ENCODE data around the gene GPBAR1.
A peak's percentile ranks its signal among the peaks of the same experiment; 100 is the strongest.
"Not testable (repeated sequence)": the region's sequence is repeated elsewhere in the genome, so short reads cannot be mapped to it uniquely, and the experiment has no call there.

The GPBAR1 gene

DNA sequence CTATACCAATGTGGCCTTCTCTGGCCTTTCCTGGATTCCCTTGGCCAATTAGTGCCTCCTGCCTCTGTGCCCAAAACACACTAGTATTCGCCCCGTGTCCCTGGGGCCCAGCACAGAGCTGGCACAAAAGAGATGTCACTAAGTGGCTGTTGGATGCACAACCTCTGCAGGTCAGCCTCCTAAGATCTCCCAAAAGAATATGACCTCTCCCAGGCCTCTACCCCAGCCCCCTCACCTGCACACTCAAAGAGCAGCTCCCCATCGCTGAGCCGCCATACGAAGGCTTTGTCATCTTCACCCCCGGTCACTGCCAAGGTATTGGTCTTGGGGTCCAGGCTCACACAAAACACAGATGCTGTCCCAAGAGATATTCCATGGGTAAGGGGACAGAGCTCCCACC lies 6.4 kb downstream of the GPBAR1 start:
- no peaks in the 10 kb centered on the region for H3K27me3 Mint-ChIP-seq
- ATAC-seq (ENCODE audit: low read depth) = no peak
- peaks cover 19% of the 10 kb centered on the region for H3K36me3 Mint-ChIP-seq
- H3K27ac Mint-ChIP-seq = no peak overlapping the region
- no peaks in the 10 kb centered on the region for H3K9me3 Mint-ChIP-seq
- H3K4me1 Mint-ChIP-seq = peaks cover 32% of the 10 kb centered on the region
- H3K4me3 Mint-ChIP-seq = no peak overlapping the region
- no peak for DNase-seq (ENCODE audit: low spot score in 2 of 2)

GRCh38 chr2:218269900-218270720 lies 9.3 kb downstream of the GPBAR1 start, which contains the start of the genes AAMP and PNKD:
AAMP (minus strand) TSS chr2:218270137; CDS start chr2:218270086, 51 bp downstream.
PNKD (plus strand) TSS chr2:218270519; CDS start chr2:218270536, 17 bp downstream.
- Mint-ChIP-seq H3K27ac (peak within 1 kb of the TSS; percentile 95), H3K36me3 (peaks cover 29% of the 10 kb centered on the region), H3K4me3 (peak within 1 kb of the TSS; percentile 93), H3K9me3 (no peaks in the 10 kb centered on the region), H3K4me1 (peaks cover 45% of the 10 kb centered on the region), H3K27me3 (no peaks in the 10 kb centered on the region)
- ATAC-seq (ENCODE audit: low read depth) (peak; percentile 83), DNase-seq (ENCODE audit: low spot score in 2 of 2) (peak; percentile 99 to 100)

- ATAC-seq (ENCODE audit: low read depth) (no peak), DNase-seq (ENCODE audit: low spot score in 2 of 2) (no peak)
- Mint-ChIP-seq H3K27me3 (no peaks in the 10 kb centered on the region), H3K36me3 (peaks cover 29% of the 10 kb centered on the region), H3K9me3 (no peaks in the 10 kb centered on the region), H3K4me1 (peaks cover 44% of the 10 kb centered on the region), H3K27ac (no peak overlapping the region), H3K4me3 (peak overlapping the region; percentile 93)
Measured at GRCh38 chr2:218270721-218271486, 10.1 kb downstream of the GPBAR1 start.

GRCh38 chr2:218271487-218271797 lies 10.6 kb downstream of the GPBAR1 start:
- ATAC-seq (ENCODE audit: low read depth) = no peak
- no peaks in the 10 kb centered on the region for H3K27me3 Mint-ChIP-seq

GRCh38 chr2:218271865-218272530 lies 11.2 kb downstream of the GPBAR1 start:
- Mint-ChIP-seq H3K4me1 (peaks cover 44% of the 10 kb centered on the region), H3K36me3 (peaks cover 34% of the 10 kb centered on the region), H3K27me3 (no peaks in the 10 kb centered on the region), H3K4me3 (peak overlapping the region; percentile 93), H3K27ac (peak overlapping the region; percentile 28), H3K9me3 (no peaks in the 10 kb centered on the region)
- DNase-seq (ENCODE audit: low spot score in 2 of 2) = no peak
- no peak for ATAC-seq (ENCODE audit: low read depth)

More at GRCh38 chr2:218271487-218271797, 10.6 kb downstream of the GPBAR1 start:
- no peaks in the 10 kb centered on the region for H3K9me3 Mint-ChIP-seq
- H3K36me3 Mint-ChIP-seq = peaks cover 29% of the 10 kb centered on the region
- H3K27ac Mint-ChIP-seq = no peak overlapping the region
- no peak for DNase-seq (ENCODE audit: low spot score in 2 of 2)
- H3K4me3 Mint-ChIP-seq = peak overlapping the region; percentile 93
- H3K4me1 Mint-ChIP-seq = peaks cover 42% of the 10 kb centered on the region

DNA sequence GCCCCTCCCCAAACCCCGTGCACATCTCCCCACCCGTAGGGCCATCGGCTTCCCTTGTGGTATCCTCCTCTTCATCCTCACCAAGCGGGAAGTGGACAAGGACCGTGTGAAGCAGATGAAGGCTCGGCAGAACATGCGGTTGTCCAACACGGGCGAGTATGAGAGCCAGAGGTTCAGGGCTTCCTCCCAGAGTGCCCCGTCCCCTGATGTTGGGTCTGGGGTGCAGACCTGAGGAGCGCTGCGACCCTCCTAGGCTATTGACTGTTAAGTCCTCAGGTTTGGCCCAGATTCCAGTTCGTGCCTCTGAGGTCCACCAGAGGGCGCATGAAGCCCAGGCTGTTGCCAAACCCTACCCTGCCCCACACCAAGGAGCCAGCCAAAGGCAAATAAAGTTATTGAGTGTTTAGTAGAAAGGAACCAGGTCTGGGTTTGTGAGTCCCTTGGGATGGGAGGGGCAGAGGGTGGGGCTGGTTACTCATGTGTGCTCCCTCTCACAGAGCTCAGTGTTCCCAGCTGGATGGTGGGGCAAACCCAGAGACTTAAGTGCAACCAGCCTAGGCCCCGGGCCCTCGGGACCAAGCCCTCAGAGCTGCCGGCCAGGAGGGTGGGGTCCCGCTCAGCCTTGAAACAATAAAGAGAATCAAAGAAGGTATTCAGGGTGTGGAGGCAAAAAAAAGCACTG lies 11.9 kb downstream of the GPBAR1 start:
- DNase-seq (ENCODE audit: low spot score in 2 of 2) = peak; percentile 82 to 86
- H3K4me1 Mint-ChIP-seq = peaks cover 43% of the 10 kb centered on the region
- H3K27ac Mint-ChIP-seq = peak overlapping the region; percentile 76
- peak overlapping the region; percentile 69 for H3K4me3 Mint-ChIP-seq
- peaks cover 32% of the 10 kb centered on the region for H3K36me3 Mint-ChIP-seq
- ATAC-seq (ENCODE audit: low read depth) = peak; percentile 54
- no peaks in the 10 kb centered on the region for H3K9me3 Mint-ChIP-seq
- H3K27me3 Mint-ChIP-seq = no peaks in the 10 kb centered on the region

DNA sequence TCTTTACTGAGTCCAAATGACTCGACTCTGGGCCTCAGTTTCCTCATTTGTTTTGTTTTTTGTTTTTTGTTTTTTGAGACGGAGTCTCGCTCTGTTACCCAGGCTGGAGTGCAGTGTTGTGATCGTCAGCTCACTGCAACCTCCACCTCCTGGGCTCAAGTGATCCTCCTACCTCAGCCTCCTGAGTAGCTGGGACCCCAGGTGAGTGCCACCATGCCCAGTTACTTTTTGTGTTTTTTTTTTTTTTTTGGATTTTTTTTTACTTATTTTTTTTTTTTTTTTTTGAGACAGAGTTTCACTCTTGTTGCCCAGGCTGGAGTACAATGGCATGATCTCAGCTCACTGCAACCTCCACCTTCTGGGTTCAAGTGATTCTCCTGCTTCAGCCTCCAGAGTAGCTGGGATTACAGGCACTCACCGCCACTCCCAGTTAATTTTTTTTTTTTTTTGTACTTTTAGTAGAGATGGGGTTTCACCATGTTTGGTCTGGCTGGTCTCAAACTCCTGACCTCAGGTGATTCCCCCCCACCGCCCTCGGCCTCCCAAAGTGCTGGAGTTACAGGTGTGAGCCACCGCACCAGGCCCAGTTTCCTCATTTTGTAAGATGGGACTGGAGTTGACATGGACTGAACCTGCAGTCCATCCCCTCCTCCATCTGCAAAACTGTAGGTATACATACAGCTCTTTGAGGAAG lies 12.5 kb downstream of the GPBAR1 start:
- Mint-ChIP-seq H3K27ac (peak overlapping the region; percentile 76), H3K4me3 (peak overlapping the region; percentile 56), H3K36me3 (peaks cover 32% of the 10 kb centered on the region), H3K4me1 (peaks cover 43% of the 10 kb centered on the region)
- H3K27me3 Mint-ChIP-seq; DNase-seq (ENCODE audit: low spot score in 2 of 2); ATAC-seq (ENCODE audit: low read depth); H3K9me3 Mint-ChIP-seq: not testable (repeated sequence)

GRCh38 chr2:218273908-218274249 lies 13.1 kb downstream of the GPBAR1 start:
- no peak for DNase-seq (ENCODE audit: low spot score in 2 of 2)
- no peaks in the 10 kb centered on the region for H3K27me3 Mint-ChIP-seq
- no peaks in the 10 kb centered on the region for H3K9me3 Mint-ChIP-seq
- no peak for ATAC-seq (ENCODE audit: low read depth)
- H3K4me1 Mint-ChIP-seq = peaks cover 43% of the 10 kb centered on the region
- peak overlapping the region; percentile 76 for H3K27ac Mint-ChIP-seq
- peaks cover 34% of the 10 kb centered on the region for H3K36me3 Mint-ChIP-seq
- H3K4me3 Mint-ChIP-seq = peak overlapping the region; percentile 56

GRCh38 chr2:218274586-218274985 lies 13.8 kb downstream of the GPBAR1 start:
- DNase-seq (ENCODE audit: low spot score in 2 of 2) (no peak), ATAC-seq (ENCODE audit: low read depth) (no peak)
- Mint-ChIP-seq H3K36me3 (peaks cover 35% of the 10 kb centered on the region), H3K4me3 (no peak overlapping the region), H3K4me1 (peaks cover 38% of the 10 kb centered on the region), H3K27ac (peak overlapping the region; percentile 76), H3K27me3 (no peaks in the 10 kb centered on the region), H3K9me3 (no peaks in the 10 kb centered on the region)

DNA sequence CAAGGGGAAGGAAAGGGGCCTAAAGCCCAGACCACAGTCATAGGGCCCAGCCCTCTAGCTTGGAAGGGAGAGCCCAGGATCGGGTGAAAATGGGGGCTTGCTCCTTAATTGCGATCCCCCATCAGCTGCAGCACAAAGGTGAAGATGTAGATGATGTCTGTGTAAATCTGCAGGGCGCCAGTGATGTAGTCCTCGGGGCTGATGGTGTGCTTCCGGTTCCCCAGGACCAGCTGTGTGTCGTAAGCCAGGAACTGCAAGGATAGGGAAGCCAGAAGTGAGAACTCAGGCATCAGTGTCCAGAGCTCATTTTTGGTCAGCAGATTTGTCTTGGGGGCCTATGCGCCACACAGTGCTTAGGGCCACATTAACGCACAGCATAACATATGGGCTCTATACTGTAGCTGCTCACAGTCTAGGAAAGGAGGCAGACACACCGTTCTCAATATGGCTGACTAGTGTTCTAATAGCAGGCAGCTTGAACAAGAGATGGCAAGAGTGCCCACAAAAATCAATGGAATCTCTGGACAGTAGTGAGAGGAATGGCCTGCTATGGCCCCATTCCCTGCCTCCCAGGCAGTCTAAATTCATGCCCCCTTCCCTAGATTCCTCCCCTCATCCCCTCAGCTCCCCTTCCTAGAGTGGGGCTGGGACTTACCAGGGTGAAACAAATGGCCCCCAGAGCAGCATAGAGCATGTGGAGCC lies 14.7 kb downstream of the GPBAR1 start:
- peak overlapping the region; percentile 76 for H3K27ac Mint-ChIP-seq
- no peaks in the 10 kb centered on the region for H3K9me3 Mint-ChIP-seq
- H3K36me3 Mint-ChIP-seq = peaks cover 41% of the 10 kb centered on the region
- H3K4me3 Mint-ChIP-seq = no peak overlapping the region
- DNase-seq (ENCODE audit: low spot score in 2 of 2) (no peak), ATAC-seq (ENCODE audit: low read depth) (no peak)
- peaks cover 43% of the 10 kb centered on the region for H3K4me1 Mint-ChIP-seq
- no peaks in the 10 kb centered on the region for H3K27me3 Mint-ChIP-seq

- DNase-seq (ENCODE audit: low spot score in 2 of 2) (no peak), ATAC-seq (ENCODE audit: low read depth) (no peak)
- peaks cover 32% of the 10 kb centered on the region for H3K4me1 Mint-ChIP-seq
- peak overlapping the region; percentile 64 for H3K27ac Mint-ChIP-seq
- H3K36me3 Mint-ChIP-seq = peaks cover 45% of the 10 kb centered on the region
- no peak overlapping the region for H3K4me3 Mint-ChIP-seq
- H3K27me3 Mint-ChIP-seq = no peaks in the 10 kb centered on the region
- H3K9me3 Mint-ChIP-seq = no peaks in the 10 kb centered on the region
Measured at GRCh38 chr2:218276986-218277755, 16.4 kb downstream of the GPBAR1 start.

DNA sequence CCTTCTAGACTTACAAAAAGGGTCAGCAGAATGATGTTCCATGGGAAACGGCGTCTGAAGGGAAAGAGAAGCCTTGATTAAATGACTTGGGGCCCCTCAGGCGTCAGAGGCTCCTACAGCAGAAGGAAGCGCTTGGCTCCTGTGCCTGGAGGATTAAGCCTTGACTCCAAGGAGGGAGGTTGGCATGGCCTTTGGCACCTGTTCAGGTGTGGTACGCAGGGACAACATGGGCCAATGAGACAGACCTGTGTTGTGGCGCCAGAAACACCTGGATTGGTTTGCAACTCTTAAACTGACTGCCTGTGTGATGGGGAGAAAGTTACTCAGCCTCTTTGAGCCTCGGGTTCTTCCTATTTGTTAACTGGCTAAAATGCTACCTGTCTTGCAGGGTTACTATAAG lies 17.1 kb downstream of the GPBAR1 start:
- peaks cover 26% of the 10 kb centered on the region for H3K4me1 Mint-ChIP-seq
- no peak overlapping the region for H3K4me3 Mint-ChIP-seq
- DNase-seq (ENCODE audit: low spot score in 2 of 2) (no peak), ATAC-seq (ENCODE audit: low read depth) (no peak)
- peaks cover 47% of the 10 kb centered on the region for H3K36me3 Mint-ChIP-seq
- H3K27ac Mint-ChIP-seq = no peak overlapping the region
- H3K27me3 Mint-ChIP-seq = no peaks in the 10 kb centered on the region
- H3K9me3 Mint-ChIP-seq = no peaks in the 10 kb centered on the region
